Ovary (tissue), 3 donors: ENCODE results near the gene CD1D.

ENCODE experiments used
- CTCF ChIP-seq, 3 donors: fragments of 450-650 bp in 2 of 3; fragments of 200-600 bp in 1 of 3; IDR thresholded peaks; one replicate each; pipeline versions ENCODE4 v1.5.1 to v1.8.0; 2016 to 2022; ENCODE audit warnings: antibody characterized with exemption in 3 of 3, mild to moderate bottlenecking in 1 of 3
- EP300 ChIP-seq: sonication (generic); formaldehyde crosslinking; IDR thresholded peaks from one replicate; pipeline ENCODE4 v1.6.1; 2017; ENCODE audit warnings: antibody characterized with exemption
- donor health status: DM: no; HTN: no; CAD: no.

GRCh38 chr1:158149175-158149574 is 31.5 kb upstream of the CD1D start:
- TF ChIP-seq CTCF (IDR thresholded peaks at IDR 0.05) (no peak), EP300 (no peak)
